Measurements from ENCODE around the gene DGKB.

DNA sequence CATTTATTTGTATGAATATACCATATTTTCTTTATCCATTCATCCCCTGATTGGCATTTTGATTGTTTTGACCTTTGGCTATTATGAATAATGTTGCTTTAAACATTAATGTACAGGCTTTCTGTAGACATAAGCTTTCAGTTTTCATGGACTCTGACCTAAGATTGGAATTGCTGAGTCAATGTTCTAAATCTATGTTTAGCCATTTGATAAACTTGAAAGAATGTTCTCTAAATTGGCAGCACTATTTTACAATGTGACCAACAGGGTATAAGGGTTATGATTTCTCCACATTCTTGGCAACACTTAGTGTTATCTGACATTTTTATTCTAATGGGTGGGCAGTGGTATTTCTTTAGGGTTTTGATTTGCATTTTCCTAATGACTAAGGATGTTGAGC, 683.4 kb downstream of the DGKB start:
- TF ChIP-seq EZH2phosphoT487 (IDR thresholded peaks at IDR 0.05; ENCODE audit: borderline replicate concordance, low read depth) (no peak), RCOR1 (IDR thresholded peaks at IDR 0.05; ENCODE audit: low read length) (no peak), POLR2AphosphoS5 (IDR thresholded peaks at IDR 0.05; ENCODE audit: low read depth, low read length) (no peak), YY1 (IDR thresholded peaks at IDR 0.05; ENCODE audit: low read depth) (no peak), FOXJ3 (CRISPR knock-in tag; IDR thresholded peaks at IDR 0.05) (no peak), EP300 (IDR thresholded peaks at IDR 0.05; ENCODE audit: borderline replicate concordance in 1 of 2, low read depth in 1 of 2, low read length in 1 of 2) (no peak)
- TF ChIP-seq, protein P1, sequence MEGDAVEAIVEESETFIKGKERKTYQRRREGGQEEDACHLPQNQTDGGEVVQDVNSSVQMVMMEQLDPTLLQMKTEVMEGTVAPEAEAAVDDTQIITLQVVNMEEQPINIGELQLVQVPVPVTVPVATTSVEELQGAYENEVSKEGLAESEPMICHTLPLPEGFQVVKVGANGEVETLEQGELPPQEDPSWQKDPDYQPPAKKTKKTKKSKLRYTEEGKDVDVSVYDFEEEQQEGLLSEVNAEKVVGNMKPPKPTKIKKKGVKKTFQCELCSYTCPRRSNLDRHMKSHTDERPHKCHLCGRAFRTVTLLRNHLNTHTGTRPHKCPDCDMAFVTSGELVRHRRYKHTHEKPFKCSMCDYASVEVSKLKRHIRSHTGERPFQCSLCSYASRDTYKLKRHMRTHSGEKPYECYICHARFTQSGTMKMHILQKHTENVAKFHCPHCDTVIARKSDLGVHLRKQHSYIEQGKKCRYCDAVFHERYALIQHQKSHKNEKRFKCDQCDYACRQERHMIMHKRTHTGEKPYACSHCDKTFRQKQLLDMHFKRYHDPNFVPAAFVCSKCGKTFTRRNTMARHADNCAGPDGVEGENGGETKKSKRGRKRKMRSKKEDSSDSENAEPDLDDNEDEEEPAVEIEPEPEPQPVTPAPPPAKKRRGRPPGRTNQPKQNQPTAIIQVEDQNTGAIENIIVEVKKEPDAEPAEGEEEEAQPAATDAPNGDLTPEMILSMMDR (IDR thresholded peaks at IDR 0.05), result no peak

All from SK-N-SH (cell line).